Measurements from ENCODE around the gene PSMF1. TPM values are rescaled to one million over a fixed set of nuclear protein-coding genes. Genes with fewer than 3 reads are reported as not detected.

PSMF1 gene
- total and polyA plus RNA-seq, 9 of the 15 experiments (the other 6 are each of a cell fraction or from before 2014, with no cell fraction given): 8.5 to 192 (median 33.2) TPM

DNA sequence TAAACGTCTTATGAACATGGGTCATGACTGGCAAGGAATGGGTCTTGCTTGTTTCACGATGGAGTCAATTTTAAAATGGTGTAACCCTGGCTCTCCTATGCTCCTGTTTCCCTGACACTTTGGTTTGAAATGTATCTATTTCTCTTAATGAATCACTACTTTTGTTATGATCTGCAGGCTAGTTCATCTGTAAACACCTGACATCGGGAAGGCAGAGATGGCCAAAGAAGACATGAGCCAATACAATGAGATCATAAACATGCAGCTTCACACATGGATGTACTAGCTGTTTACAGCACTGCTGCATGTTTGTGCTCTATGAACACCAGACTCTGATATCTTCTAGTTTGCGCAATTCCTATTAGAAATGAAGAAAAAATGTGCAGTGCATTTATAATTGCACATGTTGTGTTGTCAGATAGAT lies 96.4 kb downstream of the PSMF1 start (continued):
- TF ChIP-seq, protein P1, sequence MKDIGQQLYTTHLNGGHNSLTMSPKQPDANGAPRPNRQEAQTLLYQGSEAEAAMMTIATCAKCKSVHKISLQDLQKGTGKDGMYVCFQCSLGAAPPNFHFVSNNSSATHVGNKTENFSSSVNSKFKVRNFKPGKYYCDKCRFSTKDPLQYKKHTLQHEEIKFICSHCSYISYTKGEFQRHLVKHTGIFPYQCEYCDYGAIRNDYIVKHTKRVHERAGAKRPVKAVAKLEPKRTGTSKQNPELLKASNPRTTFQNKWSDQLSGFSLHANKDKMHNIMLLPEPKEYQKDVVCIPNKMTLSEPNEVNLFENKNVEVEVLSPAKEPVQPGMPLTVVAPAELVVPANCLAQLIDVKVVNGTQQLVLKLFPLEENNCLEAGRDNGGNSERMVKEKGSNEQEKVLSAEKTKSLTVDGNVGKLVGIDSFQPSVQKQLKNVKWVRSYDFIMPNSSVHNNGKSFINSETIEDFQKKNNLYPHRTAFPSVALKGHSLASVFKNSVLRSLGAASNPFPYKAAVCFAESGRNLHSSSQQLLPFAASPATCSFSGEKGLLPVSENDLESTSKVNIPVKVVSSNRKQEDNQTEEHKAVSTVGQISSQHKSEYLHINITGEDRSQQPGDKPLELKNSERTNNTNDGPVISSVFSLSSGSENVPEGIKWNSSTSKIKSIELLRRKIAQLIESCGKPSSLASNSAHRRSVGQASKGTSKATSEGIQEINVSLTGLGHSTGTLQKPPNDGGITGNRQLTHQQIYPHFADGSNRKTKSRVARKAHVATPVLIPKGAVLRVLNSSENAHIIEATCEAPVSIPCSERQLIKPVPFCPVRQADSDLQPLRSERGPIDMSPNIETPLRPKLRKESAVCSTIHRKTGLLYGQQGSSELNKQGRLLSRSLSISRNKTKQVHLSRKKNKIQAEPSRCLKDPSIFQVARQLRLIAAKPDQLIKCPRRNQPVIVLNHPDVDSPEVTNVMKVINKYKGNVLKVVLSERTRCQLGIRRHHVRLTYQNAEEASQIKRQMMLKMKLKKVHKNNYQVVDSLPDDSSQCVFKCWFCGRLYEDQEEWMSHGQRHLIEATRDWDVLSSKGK (CRISPR knock-in tag; IDR thresholded peaks at IDR 0.05): no peak
- TF ChIP-seq, protein P2, sequence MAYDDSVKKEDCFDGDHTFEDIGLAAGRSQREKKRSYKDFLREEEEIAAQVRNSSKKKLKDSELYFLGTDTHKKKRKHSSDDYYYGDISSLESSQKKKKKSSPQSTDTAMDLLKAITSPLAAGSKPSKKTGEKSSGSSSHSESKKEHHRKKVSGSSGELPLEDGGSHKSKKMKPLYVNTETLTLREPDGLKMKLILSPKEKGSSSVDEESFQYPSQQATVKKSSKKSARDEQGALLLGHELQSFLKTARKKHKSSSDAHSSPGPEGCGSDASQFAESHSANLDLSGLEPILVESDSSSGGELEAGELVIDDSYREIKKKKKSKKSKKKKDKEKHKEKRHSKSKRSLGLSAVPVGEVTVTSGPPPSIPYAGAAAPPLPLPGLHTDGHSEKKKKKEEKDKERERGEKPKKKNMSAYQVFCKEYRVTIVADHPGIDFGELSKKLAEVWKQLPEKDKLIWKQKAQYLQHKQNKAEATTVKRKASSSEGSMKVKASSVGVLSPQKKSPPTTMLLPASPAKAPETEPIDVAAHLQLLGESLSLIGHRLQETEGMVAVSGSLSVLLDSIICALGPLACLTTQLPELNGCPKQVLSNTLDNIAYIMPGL (CRISPR knock-in tag; IDR thresholded peaks at IDR 0.05): no peak
- TF ChIP-seq KDM1A (IDR thresholded peaks at IDR 0.05) (no peak), ZNF41 (CRISPR knock-in tag; conservative IDR thresholded peaks at IDR 0.05) (no peak), HSF4 (CRISPR knock-in tag; IDR thresholded peaks at IDR 0.05; ENCODE audit: borderline replicate concordance) (0 out of 2 replicates have a peak, but pooled peaks have one; percentile 67), ZSCAN29 (IDR thresholded peaks at IDR 0.05) (no peak), HDAC6 (IDR thresholded peaks at IDR 0.05; ENCODE audit: low read depth, low read length) (no peak), MIER1 (IDR thresholded peaks at IDR 0.05; ENCODE audit: low read depth) (no peak)
- TF ChIP-seq, protein P3, sequence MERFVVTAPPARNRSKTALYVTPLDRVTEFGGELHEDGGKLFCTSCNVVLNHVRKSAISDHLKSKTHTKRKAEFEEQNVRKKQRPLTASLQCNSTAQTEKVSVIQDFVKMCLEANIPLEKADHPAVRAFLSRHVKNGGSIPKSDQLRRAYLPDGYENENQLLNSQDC (CRISPR knock-in tag; IDR thresholded peaks at IDR 0.05): no peak
- TF ChIP-seq, protein P4, sequence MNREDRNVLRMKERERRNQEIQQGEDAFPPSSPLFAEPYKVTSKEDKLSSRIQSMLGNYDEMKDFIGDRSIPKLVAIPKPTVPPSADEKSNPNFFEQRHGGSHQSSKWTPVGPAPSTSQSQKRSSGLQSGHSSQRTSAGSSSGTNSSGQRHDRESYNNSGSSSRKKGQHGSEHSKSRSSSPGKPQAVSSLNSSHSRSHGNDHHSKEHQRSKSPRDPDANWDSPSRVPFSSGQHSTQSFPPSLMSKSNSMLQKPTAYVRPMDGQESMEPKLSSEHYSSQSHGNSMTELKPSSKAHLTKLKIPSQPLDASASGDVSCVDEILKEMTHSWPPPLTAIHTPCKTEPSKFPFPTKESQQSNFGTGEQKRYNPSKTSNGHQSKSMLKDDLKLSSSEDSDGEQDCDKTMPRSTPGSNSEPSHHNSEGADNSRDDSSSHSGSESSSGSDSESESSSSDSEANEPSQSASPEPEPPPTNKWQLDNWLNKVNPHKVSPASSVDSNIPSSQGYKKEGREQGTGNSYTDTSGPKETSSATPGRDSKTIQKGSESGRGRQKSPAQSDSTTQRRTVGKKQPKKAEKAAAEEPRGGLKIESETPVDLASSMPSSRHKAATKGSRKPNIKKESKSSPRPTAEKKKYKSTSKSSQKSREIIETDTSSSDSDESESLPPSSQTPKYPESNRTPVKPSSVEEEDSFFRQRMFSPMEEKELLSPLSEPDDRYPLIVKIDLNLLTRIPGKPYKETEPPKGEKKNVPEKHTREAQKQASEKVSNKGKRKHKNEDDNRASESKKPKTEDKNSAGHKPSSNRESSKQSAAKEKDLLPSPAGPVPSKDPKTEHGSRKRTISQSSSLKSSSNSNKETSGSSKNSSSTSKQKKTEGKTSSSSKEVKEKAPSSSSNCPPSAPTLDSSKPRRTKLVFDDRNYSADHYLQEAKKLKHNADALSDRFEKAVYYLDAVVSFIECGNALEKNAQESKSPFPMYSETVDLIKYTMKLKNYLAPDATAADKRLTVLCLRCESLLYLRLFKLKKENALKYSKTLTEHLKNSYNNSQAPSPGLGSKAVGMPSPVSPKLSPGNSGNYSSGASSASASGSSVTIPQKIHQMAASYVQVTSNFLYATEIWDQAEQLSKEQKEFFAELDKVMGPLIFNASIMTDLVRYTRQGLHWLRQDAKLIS (CRISPR knock-in tag; IDR thresholded peaks at IDR 0.05): no peak
- TF ChIP-seq, protein P5, sequence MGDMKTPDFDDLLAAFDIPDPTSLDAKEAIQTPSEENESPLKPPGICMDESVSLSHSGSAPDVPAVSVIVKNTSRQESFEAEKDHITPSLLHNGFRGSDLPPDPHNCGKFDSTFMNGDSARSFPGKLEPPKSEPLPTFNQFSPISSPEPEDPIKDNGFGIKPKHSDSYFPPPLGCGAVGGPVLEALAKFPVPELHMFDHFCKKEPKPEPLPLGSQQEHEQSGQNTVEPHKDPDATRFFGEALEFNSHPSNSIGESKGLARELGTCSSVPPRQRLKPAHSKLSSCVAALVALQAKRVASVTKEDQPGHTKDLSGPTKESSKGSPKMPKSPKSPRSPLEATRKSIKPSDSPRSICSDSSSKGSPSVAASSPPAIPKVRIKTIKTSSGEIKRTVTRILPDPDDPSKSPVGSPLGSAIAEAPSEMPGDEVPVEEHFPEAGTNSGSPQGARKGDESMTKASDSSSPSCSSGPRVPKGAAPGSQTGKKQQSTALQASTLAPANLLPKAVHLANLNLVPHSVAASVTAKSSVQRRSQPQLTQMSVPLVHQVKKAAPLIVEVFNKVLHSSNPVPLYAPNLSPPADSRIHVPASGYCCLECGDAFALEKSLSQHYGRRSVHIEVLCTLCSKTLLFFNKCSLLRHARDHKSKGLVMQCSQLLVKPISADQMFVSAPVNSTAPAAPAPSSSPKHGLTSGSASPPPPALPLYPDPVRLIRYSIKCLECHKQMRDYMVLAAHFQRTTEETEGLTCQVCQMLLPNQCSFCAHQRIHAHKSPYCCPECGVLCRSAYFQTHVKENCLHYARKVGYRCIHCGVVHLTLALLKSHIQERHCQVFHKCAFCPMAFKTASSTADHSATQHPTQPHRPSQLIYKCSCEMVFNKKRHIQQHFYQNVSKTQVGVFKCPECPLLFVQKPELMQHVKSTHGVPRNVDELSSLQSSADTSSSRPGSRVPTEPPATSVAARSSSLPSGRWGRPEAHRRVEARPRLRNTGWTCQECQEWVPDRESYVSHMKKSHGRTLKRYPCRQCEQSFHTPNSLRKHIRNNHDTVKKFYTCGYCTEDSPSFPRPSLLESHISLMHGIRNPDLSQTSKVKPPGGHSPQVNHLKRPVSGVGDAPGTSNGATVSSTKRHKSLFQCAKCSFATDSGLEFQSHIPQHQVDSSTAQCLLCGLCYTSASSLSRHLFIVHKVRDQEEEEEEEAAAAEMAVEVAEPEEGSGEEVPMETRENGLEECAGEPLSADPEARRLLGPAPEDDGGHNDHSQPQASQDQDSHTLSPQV (IDR thresholded peaks at IDR 0.05): peak; percentile 96
- TF ChIP-seq, protein P6, sequence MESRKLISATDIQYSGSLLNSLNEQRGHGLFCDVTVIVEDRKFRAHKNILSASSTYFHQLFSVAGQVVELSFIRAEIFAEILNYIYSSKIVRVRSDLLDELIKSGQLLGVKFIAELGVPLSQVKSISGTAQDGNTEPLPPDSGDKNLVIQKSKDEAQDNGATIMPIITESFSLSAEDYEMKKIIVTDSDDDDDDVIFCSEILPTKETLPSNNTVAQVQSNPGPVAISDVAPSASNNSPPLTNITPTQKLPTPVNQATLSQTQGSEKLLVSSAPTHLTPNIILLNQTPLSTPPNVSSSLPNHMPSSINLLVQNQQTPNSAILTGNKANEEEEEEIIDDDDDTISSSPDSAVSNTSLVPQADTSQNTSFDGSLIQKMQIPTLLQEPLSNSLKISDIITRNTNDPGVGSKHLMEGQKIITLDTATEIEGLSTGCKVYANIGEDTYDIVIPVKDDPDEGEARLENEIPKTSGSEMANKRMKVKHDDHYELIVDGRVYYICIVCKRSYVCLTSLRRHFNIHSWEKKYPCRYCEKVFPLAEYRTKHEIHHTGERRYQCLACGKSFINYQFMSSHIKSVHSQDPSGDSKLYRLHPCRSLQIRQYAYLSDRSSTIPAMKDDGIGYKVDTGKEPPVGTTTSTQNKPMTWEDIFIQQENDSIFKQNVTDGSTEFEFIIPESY (CRISPR knock-in tag; IDR thresholded peaks at IDR 0.05): no peak
